ENCODE measurements around the gene WIPI1.
A peak's percentile ranks its signal among the peaks of the same experiment; 100 is the strongest.

Gene WIPI1

DNA sequence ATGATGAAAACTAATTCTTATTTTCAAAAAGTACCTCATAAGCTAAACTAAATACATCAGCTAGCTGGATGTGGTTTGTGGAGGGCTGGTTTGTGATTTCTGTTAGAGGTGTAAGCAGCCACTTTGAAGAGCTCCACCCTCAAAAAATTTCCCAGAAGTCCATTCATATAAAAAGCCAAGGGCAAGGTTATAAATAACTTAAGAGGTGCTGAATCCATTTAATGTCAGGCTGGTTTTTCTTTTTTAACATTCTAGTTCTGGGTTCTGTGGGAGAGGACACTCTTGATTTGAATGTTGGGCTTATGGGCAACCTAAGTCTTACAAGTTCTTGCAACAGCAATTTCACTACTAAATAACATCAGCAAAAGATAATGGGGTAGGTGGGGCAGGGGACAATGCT lies 3.4 kb upstream of the WIPI1 start:
- DNase-seq (ENCODE audit: low read depth): no peak

DNA sequence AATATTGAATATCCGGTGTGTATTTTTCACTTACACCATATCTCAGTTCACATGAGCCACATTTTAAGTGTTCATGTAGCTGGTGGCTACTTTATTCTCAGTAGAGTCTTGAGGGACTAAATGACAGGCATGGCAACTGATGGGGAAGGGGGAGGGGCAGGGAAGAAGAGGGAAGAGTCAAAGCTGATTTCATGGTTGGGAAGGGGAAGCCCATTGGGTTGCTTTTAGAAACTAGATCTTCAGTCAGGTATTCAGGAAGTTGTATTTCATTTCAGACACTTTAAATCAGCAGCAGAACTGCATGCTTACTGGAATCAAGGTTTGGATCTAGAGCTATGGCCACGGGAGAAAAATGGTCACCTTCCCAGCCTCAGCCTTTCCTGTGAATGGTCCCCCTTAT lies 2.9 kb upstream of the WIPI1 start:
- DNase-seq (ENCODE audit: low read depth): no peak

DNA sequence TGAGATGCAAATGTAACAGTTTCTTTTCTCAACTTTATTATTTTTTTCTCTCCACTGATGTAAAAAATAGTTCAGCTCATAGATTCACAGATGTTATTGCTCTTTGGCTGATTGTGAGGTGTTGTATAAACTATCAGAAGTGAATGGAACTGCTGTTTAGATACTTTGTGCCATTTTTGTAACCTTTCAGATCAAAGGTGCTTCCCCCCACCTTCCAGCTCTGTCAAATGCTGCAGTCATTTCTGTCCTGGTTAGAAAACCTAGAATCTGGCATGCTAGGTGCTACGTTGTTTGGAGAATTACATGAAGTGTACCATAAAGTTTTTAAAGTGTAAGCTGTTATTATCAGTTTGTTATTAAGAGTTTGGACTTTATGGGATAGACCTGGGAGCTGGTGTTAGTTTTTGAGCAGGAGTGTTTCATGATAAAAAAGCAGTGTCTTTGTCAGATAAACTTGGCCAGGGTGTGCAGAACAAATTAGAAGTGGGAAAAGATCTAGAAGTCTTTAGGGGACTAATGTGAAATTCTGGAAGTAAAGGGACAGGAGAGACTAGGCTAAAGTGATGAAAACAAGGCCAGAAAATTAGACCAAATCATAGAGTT lies 1.8 kb upstream of the WIPI1 start:
- no peak for DNase-seq (ENCODE audit: low read depth)

DNA sequence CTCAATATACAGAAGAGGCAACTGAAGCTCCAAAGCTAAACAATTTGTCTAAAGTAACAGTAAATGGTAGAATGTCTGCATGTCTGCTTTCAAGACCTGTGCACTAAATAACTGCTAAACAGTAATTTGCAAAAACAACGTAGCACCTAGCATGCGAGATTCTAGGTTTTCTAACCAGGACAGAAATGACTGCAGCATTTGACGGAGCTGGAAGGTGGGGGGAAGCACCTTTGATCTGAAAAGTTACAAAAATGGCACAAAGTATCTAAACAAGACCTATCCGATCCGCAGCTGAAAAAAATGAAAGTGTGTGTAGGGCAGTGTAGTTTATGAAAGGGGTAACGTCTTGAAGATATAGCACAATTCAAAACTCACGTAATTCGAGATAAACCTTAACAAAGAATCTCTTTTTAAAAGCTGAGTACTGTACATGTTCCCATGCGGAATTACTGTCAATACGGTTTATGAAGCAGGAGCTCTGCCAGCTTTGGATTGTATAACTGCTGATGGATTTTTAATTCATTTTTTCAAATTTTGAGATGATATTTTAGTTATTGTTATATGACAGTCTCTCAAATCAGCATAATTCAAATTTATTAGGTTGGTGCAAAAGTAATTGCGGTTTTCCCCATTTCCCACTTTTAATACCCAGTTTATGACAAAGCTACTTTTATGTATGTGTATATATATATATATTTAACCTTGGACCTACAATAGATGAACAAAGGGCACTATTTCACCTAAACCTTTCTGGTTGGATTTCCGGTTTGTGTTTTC lies 1.2 kb upstream of the WIPI1 start:
- no peak for DNase-seq (ENCODE audit: low read depth)

DNA sequence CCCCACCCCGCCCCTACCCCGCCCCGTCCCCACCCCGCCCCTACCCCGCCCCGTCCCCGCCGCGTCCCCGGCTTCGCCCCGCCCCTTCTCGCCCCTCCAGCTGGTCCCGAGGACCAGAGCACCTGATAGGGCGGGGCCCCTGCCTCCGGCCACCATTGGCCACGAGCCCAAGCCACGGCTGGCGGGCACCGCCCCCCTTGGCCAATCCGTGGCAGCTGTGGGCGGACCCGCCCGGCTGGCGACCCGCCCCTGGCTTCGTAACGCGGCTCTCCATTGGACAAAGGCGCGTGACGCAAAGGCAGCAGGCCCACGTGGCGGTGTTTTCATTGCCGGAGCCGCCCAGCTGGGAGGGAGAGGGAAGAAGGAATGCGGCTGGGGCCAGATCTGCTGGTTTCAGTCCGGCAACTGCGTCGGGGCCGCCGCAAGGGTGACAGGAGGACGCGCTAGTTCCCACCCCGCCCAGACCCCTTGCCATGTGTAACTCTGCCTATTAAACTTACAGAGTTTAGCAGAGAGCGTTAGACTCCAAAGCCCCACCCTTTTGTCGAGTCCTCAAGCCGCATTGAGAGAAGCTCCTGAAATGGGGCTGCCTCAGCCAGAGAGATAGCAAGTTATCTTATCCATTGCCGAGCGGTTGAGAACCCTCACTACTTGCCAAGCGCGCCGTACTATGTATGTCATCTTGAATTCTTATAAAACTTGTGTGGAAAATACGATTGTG lies 403 bp upstream of the WIPI1 start:
- DNase-seq (ENCODE audit: low read depth): peak; percentile 86

DNA sequence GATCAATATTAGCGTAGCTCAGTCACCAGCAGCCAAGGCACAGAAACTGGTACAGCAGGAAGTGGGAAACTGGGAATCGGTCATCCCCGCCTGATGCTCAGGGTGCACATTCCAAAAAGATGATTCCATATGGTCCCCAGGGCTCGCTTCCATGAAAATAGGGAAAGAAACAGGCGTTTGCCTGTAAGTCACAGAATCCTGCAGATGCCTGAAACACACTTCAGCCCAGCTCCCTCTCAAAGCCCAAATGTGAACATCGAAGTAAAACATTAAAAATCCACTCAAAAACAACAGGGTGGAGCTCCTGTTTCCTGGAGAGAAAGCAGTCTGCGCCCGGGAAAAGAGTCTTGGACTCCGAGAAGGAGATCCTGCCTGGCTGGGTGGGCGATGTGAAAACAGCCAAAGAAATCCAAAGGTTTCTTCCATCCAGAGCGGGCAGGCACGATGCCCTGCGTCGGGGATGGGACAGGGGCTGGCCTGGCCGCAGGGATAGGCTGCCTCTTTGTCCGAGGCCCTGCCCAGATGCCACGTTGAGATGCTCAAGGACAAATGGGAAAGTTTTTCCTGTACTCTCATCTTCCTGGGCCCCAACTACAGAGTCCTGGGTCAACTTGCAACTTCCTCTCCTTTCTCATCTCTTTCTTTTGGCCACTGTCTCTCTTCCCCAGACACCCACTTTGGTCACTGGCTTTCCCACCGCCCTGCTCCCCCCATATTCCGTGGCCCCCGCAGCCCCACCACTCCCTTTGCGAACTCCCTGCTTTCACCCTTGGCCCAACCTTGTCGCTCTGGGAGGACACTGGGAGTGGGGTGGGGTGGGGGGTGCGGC lies 743 bp downstream of the WIPI1 start:
- DNase-seq (ENCODE audit: low read depth): no peak

DNA sequence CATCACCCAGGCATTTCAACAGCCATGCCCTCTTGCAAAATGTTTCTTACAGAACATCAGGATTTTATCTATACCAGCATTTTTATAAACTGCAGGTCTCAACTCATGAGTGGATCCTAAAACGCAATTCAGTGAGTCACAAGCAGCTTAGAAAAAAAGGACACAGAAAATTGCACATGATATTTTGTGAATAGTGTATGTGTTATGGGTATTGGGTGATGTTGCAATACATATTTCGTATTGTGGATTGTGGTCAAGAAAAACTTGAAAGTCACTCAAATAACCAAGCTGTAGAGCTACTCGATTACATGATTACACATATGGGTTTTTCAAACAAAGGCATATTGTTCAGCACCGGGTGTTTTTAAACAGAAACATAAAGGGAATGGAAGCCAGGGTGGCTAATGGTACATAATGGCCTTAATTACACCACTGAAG lies 1.4 kb downstream of the WIPI1 start:
- DNase-seq (ENCODE audit: low read depth): no peak

DNA sequence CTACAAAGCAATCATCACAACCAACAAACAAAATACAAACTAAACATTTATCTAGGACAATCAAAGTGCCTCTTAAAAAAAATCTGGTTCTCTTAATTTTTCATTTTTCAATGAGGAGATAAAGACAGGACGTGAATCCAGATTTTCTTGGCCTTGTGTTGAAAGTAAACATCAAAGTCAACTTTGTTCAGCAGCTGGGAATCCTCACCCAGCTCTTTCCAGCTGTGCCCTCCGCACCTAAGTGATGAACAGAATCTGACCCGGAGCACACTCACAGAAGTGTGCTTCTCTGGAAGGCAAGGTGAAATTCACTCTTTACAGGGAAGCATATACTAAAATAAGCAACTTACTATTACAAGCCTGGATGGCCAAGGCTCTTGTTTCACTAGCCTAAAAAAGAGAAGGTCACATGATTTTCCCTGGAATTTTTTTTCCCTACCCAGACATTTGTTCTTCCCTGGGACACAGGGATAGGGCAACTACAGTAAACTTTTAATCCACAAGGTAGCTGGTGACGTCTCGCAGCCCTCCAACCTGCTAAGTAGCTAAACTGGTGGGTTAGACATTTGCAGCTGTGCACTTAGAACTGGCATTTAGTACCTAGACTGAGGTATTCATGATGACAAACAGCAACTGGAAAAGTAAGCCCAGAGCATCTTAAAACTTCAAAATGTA lies 3.2 kb downstream of the WIPI1 start:
- DNase-seq (ENCODE audit: low read depth): no peak

DNA sequence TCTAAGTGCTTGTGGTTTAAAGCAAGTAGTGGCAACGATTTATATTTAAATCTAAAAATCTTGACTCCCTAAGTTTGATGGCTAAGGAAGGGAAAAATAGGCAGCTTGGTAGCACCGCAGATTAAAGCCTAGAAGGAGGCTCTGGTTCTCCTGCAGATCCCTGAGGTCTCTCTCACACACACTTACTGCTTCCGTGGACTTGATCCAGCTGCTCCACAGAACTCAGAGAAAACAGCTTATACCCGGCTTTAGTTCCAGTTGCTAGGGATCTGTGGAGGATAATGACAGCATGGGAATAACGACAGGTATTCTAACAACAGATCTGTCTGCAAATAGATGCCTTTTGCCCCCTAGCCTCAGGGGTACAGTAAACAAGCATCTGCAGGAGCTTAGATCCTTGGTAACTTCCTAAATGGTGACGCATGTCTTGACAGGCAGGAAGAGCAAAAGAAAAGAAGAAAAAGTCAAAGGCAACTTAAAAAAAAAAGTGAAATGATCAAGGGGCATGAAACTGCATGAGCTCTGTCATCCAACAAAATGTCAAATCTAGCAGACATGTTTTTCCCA lies 4.5 kb downstream of the WIPI1 start:
- no peak for DNase-seq (ENCODE audit: low read depth)

DNA sequence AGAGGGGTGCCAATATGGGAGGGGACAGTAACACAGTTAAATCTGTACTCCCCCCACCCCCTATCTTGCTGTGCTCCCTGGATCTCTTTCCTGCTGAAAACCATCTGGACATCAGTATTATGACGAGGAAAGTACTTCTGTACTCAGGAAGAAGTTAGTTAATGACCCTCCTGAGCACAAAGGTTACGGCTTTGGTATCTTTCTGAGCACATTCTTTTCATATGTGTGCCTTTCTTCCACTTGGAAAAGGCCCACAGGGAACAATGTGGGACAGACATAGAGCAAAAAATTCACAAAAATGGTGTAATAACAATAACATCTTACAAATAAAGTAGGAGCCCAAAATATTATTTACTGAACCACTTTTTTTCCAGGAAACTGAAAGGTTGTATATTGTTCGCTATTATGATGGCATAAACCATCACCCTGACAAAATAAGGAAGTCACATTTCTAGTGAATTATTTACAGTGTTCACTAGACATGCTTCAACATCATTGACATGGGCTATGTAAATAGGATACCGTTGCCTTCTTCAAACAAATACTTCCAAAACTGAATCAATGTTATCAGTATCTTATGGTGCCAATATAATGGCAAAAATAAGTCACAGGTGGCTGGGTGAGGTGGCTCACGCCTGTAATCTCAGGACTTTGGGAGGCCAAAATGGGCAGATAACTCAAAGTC lies 5.5 kb downstream of the WIPI1 start:
- no peak for DNase-seq (ENCODE audit: low read depth)

DNA sequence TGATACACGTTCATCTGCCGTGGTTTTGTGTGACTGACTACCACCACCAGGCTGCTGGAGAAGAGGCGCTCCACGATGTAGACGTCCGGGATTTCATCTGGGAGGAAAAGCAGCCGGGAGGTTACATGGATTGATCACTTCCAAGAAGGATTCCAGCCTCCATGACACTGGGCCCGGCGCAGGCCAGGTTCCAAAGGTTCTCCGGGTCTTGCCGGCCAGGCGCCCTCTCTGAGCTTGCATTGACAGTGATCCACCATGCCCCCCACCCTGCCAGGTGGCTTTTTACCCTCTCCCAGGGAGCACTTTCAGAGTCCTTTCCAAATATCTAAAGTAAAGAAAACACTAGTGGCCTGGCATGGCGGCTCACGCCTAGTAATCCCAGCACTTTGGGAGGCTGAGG lies 6.5 kb downstream of the WIPI1 start:
- DNase-seq (ENCODE audit: low read depth): no peak

DNA sequence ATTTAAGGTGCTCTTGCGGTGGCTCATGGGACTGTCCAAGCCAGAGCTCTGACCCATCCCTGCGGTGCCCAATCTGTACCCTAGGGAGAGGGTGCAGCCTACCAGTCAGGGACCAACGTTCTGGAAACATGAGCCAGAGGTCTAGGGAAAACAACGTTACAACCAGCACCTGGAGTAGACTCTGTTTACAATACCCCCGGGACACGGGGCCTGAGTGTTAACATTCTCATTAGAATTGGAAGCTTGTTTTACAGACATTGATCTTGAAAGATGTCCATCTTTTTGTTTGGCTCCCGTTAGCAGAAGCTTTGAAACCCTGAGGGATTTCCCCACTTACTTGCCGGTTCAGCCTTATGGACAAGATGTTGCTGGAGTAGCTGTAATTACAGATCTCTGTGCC lies 6.9 kb downstream of the WIPI1 start:
- DNase-seq (ENCODE audit: low read depth): no peak

DNA sequence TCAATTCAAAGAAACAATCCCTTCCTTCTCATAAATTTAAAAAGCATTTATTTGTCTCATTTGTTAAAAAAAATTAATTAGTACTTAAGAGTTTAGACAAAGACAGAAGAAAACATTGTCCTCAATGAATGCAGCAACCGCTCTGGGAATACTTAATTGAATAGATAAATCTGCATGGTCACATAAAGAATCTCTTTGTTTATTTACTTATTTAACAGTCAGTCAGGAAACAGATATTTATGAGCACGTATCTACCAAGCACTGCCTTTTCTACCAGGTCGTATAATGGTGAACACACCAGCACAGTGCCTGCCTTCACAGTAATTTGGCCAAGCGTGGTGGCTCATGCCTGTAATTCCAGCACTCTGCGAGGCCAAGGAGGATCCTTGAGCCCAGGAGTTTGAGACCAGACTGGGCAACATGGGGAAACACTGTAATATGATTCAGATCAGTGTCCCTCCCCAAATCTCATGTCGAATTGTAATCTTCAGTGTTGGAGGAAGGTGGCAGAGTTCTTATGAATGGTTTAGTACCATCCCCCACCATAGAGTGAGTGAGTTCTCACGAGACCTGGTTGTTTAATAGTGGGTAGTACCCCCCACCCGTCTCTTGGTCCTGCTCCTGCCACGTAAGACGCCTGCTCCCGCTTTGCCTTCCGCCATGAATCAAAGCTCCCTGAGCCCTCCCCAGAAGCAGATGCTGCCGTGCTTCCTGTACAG lies 8.1 kb downstream of the WIPI1 start:
- no peak for DNase-seq (ENCODE audit: low read depth)

DNA sequence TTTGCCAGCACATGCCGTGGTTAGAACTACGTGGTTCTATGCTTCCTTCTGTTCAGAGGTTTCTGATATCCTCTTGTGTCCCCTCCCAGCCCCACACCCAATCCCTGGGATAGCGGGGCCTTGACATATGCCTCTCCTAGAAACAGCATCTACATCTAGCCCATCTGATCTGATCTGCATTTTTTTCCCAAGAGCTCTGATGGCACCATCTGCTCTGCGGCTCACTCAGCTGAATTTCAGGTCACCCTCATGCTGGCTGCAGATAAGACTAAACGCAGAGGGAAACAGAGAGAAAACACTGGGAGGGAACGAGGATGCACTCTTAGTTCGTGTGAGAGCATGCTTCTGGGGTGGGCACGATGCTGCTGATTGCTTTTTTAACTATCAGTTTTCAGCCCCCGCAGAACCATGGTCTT lies 10.7 kb downstream of the WIPI1 start:
- no peak for DNase-seq (ENCODE audit: low read depth)

DNA sequence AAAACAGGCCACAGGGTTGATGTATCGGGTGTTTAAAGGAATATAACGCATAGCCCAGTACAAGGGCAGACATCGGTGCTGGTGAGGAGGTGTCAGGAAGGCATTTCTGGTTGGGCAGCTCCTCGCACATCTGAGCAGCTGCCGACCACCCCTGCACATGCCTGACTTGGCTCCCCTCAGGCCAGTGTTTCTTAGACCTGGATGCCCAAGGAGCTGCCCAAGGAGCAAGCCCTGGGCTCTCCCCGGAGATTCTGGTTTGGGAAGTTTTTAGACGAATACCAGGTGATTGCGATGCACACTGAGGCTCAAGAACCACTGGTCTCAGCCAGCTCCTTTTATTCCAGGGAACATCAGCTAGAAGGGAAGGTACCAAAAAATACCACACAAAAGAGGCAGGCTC lies 11.6 kb downstream of the WIPI1 start:
- no peak for DNase-seq (ENCODE audit: low read depth)

DNA sequence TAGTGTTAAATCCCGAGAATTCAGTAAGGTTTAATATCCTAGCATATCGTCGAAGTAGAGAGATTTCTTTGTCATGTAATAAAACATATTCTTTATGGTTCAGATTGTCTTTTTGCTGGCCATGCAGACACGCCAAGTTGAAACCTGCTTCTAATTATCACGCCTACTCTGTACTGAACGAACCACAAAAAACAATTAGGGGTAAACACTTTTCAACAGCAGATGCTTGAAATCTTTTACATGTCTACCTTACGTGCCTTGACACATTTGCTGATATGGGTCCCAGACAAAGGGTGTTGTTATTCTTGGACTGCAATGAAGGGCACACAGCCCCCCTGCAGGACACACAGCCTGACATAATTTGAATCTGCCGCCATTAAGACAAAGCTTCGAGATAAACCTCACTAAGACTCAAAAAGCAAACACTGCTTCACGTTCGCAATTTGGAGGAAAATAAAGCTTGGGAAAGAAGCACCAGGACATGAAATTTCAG lies 13.3 kb downstream of the WIPI1 start:
- DNase-seq (ENCODE audit: low read depth): no peak

DNA sequence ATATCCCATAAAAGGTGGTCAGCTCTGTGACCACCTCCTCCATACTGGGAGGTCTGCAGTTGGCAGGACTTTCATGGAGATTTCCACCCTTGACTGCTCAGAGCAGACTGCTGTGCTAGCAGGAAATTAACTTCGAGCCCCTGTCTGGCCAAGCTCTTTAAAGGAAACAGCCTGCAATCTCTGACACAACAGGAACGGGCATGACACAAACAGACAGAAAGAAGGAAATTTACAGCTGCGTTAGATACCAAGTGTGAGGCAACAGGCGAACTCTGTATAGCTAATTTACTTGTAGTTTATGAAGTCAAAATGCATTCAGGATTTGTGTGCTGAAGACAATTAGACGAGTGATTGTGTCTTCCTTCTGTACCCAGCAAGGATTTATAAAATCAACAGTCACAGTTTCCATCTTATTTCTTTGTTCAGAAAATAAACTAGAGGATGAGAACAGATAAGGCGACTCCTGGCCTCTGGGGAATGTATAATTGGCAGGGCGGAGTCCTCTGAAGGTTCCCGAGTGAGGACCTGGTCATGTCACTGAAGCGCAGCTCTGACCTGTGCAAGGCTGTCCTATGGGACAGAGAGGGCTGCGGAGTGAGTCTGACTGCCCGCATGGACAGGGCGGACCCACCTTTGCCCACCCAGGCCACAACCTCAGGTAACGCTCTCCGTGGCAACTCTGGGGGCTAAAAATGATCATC lies 16.1 kb downstream of the WIPI1 start:
- no peak for DNase-seq (ENCODE audit: low read depth)

DNA sequence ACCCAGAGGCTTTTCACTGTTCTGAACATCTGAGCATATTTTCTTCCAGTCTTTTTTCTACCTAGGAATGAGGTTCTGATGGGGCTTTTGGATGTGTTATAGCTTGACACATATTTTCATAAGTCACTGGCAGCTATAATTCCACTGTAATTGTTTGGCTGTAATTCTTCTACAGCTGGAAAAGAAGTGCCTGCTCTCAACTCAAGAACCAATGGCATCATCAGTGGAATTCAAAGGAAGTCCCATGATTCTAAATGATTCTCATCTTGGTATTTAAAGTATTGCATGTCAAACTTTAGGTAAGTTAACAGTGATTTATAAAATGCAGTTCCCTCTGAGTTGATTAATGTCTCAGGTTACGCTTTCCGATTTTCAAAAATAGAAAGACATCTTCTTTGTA lies 16.8 kb downstream of the WIPI1 start:
- DNase-seq (ENCODE audit: low read depth): no peak

DNA sequence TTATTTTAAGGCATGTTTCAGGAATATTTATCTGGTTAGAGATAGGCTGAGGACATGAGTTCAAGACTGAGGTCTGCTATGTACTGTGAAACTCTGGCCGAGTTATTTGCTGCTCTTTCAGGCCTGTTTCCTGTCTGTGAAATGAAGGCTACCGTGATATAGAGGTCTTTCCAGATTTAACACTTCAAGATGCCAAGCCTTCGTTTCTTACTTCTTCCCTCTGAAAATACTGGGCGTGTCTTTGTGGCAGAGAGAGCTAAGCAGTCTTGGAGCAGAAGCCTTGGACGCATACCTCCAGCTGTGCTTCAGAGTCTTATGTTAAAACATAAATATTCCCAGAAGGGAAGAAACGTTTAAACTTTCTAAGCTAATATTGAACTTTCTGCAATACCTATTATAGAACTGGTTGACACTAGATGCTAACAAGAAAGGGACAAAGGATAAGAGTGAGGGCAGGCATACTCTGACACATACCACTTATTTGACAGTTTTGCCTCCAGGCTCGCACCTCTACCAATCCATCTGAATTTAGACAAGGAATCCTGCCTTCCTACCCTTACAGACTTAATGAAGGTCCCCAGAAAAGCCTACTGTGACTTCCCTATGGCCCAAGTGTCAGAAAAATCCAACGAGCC lies 17.5 kb downstream of the WIPI1 start:
- no peak for DNase-seq (ENCODE audit: low read depth)

All from non-pigmented ciliary epithelial cell (primary cell).